ENCODE data around the gene ESR1.

- TF ChIP-seq, protein P1, sequence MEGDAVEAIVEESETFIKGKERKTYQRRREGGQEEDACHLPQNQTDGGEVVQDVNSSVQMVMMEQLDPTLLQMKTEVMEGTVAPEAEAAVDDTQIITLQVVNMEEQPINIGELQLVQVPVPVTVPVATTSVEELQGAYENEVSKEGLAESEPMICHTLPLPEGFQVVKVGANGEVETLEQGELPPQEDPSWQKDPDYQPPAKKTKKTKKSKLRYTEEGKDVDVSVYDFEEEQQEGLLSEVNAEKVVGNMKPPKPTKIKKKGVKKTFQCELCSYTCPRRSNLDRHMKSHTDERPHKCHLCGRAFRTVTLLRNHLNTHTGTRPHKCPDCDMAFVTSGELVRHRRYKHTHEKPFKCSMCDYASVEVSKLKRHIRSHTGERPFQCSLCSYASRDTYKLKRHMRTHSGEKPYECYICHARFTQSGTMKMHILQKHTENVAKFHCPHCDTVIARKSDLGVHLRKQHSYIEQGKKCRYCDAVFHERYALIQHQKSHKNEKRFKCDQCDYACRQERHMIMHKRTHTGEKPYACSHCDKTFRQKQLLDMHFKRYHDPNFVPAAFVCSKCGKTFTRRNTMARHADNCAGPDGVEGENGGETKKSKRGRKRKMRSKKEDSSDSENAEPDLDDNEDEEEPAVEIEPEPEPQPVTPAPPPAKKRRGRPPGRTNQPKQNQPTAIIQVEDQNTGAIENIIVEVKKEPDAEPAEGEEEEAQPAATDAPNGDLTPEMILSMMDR (IDR thresholded peaks at IDR 0.05; ENCODE audit: insufficient read depth, low read depth, low read length) = no peak
- no peak for TF ChIP-seq EZH2 (IDR thresholded peaks at IDR 0.05; ENCODE audit: insufficient read depth, low read length)
These were observed 196.6 kb downstream of the ESR1 start for GRCh38 chr6:152004036-152004566.
